K562 (cell line): ENCODE results near the gene LYPLA2. TPM values are rescaled to one million over a fixed set of nuclear protein-coding genes. Genes with fewer than 3 reads are reported as not detected.

Experiments
- CAMTA2 ChIP-seq: fragments of 250-450 bp; sonication (Bioruptor Pico); conservative IDR thresholded peaks from 2 replicates; pipeline ENCODE4 v1.5.1; 2022
- CBFA2T2 ChIP-seq: fragments of 450-650 bp; conservative IDR thresholded peaks from 2 replicates; pipeline ENCODE4 v1.6.1; 2017; ENCODE audit warnings: mild to moderate bottlenecking
- CBX8 ChIP-seq: fragments of 200-600 bp; sonication (generic); IDR thresholded peaks from 2 replicates; pipeline ENCODE4 v1.6.1; 2012; ENCODE audit warnings: borderline replicate concordance, mixed run types, low read depth, mild to moderate bottlenecking, moderate library complexity, mixed read lengths, low read length, control low read depth, inconsistent platforms; ENCODE audit not compliant: poor library complexity, severe bottlenecking; ENCODE audit errors: extremely low read depth
- CHCHD3 ChIP-seq: fragments of 250-450 bp; sonication (Bioruptor Pico); IDR thresholded peaks from 2 replicates; pipeline ENCODE4 v2.1.2; 2022; ENCODE audit warnings: mild to moderate bottlenecking
- E2F3 ChIP-seq: fragments of 250-450 bp; sonication (Bioruptor Pico); IDR thresholded peaks from 2 replicates; pipeline ENCODE4 v1.4.0; 2020; ENCODE audit warnings: mild to moderate bottlenecking
- ESRRB ChIP-seq: fragments of 250-450 bp; sonication (Bioruptor Pico); IDR thresholded peaks from 2 replicates; pipeline ENCODE4 v1.5.0; 2020; ENCODE audit warnings: mild to moderate bottlenecking, moderate library complexity, borderline replicate concordance
- HDAC2 ChIP-seq: fragments of 450-650 bp; IDR thresholded peaks from 2 replicates; pipeline ENCODE4 v1.6.1; 2016; ENCODE audit warnings: mild to moderate bottlenecking
- HMG20B ChIP-seq: fragments of 250-450 bp; sonication (Bioruptor Pico); IDR thresholded peaks from 2 replicates; pipeline ENCODE4 v1.5.0; 2021; ENCODE audit warnings: mild to moderate bottlenecking
- NUFIP1 ChIP-seq: fragments of 450-650 bp; IDR thresholded peaks from 2 replicates; pipeline ENCODE4 v1.6.1; 2018; ENCODE audit not compliant: partially characterized antibody
- PHF20 ChIP-seq: fragments of 450-650 bp; IDR thresholded peaks from 2 replicates; pipeline ENCODE4 v1.6.1; 2018; ENCODE audit not compliant: partially characterized antibody
- SMARCC2 ChIP-seq: fragments of 450-650 bp; IDR thresholded peaks from 2 replicates; pipeline ENCODE4 v1.6.1; 2017; ENCODE audit warnings: antibody characterized with exemption, moderate library complexity, mild to moderate bottlenecking, low read depth
- SNIP1 ChIP-seq: fragments of 450-650 bp; IDR thresholded peaks from 2 replicates; pipeline ENCODE4 v1.7.1; 2017; ENCODE audit warnings: low read depth, mild to moderate bottlenecking
- TAL1 ChIP-seq: fragments of 450-650 bp; IDR thresholded peaks from 2 replicates; pipeline ENCODE4 v1.6.1; 2016; ENCODE audit warnings: mild to moderate bottlenecking
- ZHX1 ChIP-seq: fragments of 150-350 bp; conservative IDR thresholded peaks from 2 replicates; pipeline ENCODE4 v1.6.1; 2014; ENCODE audit warnings: low read length
- ZNF140 ChIP-seq: fragments of 250-450 bp; sonication (Bioruptor Pico); IDR thresholded peaks from 2 replicates; pipeline ENCODE4 v1.8.0; 2021; ENCODE audit warnings: moderate library complexity, mild to moderate bottlenecking, inconsistent platforms
- polyA plus RNA-seq, 8 experiments: library from polyadenylated mRNA; depleted of rRNA in 4 of 8; stranded (reverse) in 5 of 8; unstranded in 3 of 8; fragments of >200 nt; fragmentation: Nextera tagmentation in 2 of 8; fragmentation: Illumina TruSeq in 1 of 8; extraction: Ambion mirVana in 2 of 8; extraction: Trizol in 1 of 8; gene quantifications; 2 replicates each; pipeline versions ENCODE4 v1.2.1 to v1.2.3, GENCODE V29; 2011 to 2014; ENCODE audit warnings: inconsistent platforms in 1 of 8, missing spikeins in 1 of 8
- total RNA-seq, 7 experiments: library from RNA; depleted of rRNA in 6 of 7; stranded (reverse); fragments of >200 nt in 6 of 7; fragmentation: Illumina TruSeq in 2 of 7; extraction: Trizol in 2 of 7; gene quantifications; 2 replicates each; pipeline versions ENCODE4 v1.2.1 to v1.2.3, GENCODE V29; 2011 to 2021; ENCODE audit warnings: low replicate concordance in 1 of 7
- TF ChIP-seq, protein P1 (sequence below): fragments of 200-800 bp; sonication (Bioruptor generic); IDR thresholded peaks from 2 replicates; pipeline ENCODE4 v1.6.1; 2017; ENCODE audit warnings: missing genetic modification characterization, missing compliant biosample characterization
- TF ChIP-seq, protein P2 (sequence below): sonication (generic); formaldehyde crosslinking; IDR thresholded peaks from 2 replicates; pipeline ENCODE4 v1.8.0; 2022; ENCODE audit warnings: missing genetic modification reagents, mild to moderate bottlenecking, moderate library complexity, borderline replicate concordance
- TF ChIP-seq, protein P3 (sequence below): sonication (generic); formaldehyde crosslinking; IDR thresholded peaks from 2 replicates; pipeline ENCODE4 v1.8.1; 2023; ENCODE audit warnings: mild to moderate bottlenecking, missing genetic modification reagents
- TF ChIP-seq, protein P4 (sequence below), 2 experiments: fragments of 450-650 bp in 1 of 2; sonication (generic) in 1 of 2; formaldehyde crosslinking; conservative IDR thresholded peaks; 2 replicates each; pipeline versions ENCODE4 v1.4.0 to v1.8.1; 2020 to 2022; ENCODE audit warnings: mild to moderate bottlenecking in 1 of 2, missing genetic modification reagents in 1 of 2
- TF ChIP-seq, protein P5 (sequence below): sonication (generic); IDR thresholded peaks from 2 replicates; pipeline ENCODE4 v1.6.1; 2016

The LYPLA2 gene
- total and polyA plus RNA-seq, 9 of the 15 experiments (the other 6 are each of a cell fraction or from before 2014, with no cell fraction given): 3.9 to 128 (median 60.1) TPM

- TF ChIP-seq, protein P1, sequence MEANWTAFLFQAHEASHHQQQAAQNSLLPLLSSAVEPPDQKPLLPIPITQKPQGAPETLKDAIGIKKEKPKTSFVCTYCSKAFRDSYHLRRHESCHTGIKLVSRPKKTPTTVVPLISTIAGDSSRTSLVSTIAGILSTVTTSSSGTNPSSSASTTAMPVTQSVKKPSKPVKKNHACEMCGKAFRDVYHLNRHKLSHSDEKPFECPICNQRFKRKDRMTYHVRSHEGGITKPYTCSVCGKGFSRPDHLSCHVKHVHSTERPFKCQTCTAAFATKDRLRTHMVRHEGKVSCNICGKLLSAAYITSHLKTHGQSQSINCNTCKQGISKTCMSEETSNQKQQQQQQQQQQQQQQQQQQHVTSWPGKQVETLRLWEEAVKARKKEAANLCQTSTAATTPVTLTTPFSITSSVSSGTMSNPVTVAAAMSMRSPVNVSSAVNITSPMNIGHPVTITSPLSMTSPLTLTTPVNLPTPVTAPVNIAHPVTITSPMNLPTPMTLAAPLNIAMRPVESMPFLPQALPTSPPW (CRISPR knock-in tag): peak; percentile 92
- TF ChIP-seq NUFIP1: no peak
- TF ChIP-seq ZHX1: 0 out of 2 replicates have a peak, but pooled peaks have one; percentile 25
- TF ChIP-seq ZNF140 (CRISPR knock-in tag): no peak
- no peak for TF ChIP-seq CAMTA2
- TF ChIP-seq SMARCC2: no peak
- TF ChIP-seq CBX8: no peak
- peak; percentile 95 for TF ChIP-seq PHF20
- TF ChIP-seq ESRRB (CRISPR knock-in tag): no peak
- 0 out of 2 replicates have a peak, but pooled peaks have one; percentile 74 for TF ChIP-seq E2F3 (CRISPR knock-in tag)
- TF ChIP-seq SNIP1: no peak
- TF ChIP-seq, protein P2, sequence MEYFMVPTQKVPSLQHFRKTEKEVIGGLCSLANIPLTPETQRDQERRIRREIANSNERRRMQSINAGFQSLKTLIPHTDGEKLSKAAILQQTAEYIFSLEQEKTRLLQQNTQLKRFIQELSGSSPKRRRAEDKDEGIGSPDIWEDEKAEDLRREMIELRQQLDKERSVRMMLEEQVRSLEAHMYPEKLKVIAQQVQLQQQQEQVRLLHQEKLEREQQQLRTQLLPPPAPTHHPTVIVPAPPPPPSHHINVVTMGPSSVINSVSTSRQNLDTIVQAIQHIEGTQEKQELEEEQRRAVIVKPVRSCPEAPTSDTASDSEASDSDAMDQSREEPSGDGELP (CRISPR knock-in tag): peak; percentile 100
- TF ChIP-seq, protein P3, sequence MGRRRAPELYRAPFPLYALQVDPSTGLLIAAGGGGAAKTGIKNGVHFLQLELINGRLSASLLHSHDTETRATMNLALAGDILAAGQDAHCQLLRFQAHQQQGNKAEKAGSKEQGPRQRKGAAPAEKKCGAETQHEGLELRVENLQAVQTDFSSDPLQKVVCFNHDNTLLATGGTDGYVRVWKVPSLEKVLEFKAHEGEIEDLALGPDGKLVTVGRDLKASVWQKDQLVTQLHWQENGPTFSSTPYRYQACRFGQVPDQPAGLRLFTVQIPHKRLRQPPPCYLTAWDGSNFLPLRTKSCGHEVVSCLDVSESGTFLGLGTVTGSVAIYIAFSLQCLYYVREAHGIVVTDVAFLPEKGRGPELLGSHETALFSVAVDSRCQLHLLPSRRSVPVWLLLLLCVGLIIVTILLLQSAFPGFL (CRISPR knock-in tag): no peak
- TF ChIP-seq CHCHD3 (CRISPR knock-in tag): 0 out of 2 replicates have a peak, but pooled peaks have one; percentile 72
- TF ChIP-seq HDAC2: peak; percentile 55; the same call in 1 of the 2 replicates
- TF ChIP-seq, protein P4, sequence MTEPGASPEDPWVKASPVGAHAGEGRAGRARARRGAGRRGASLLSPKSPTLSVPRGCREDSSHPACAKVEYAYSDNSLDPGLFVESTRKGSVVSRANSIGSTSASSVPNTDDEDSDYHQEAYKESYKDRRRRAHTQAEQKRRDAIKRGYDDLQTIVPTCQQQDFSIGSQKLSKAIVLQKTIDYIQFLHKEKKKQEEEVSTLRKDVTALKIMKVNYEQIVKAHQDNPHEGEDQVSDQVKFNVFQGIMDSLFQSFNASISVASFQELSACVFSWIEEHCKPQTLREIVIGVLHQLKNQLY (CRISPR knock-in tag; conservative IDR thresholded peaks at IDR 0.05): peak in 1 of 2 experiments; percentile 64; a peak in 2 of 4 replicates
- TF ChIP-seq, protein P5, sequence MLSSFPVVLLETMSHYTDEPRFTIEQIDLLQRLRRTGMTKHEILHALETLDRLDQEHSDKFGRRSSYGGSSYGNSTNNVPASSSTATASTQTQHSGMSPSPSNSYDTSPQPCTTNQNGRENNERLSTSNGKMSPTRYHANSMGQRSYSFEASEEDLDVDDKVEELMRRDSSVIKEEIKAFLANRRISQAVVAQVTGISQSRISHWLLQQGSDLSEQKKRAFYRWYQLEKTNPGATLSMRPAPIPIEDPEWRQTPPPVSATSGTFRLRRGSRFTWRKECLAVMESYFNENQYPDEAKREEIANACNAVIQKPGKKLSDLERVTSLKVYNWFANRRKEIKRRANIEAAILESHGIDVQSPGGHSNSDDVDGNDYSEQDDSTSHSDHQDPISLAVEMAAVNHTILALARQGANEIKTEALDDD: no peak
- TF ChIP-seq TAL1: no peak
- TF ChIP-seq CBFA2T2: peak; percentile 61
- TF ChIP-seq HMG20B: 0 out of 2 replicates have a peak, but pooled peaks have one; percentile 50
Measured at GRCh38 chr1:23825076-23825761, 34.3 kb downstream of the LYPLA2 start, which contains the start of gene HMGCL (continued).
